ENCODE results near the gene PEF1.
"Not testable (repeated sequence)": the region's sequence is repeated elsewhere in the genome, so short reads cannot be mapped to it uniquely, and the experiment has no call there.

PEF1 gene

GRCh38 chr1:31602081-31602480 is 42.6 kb downstream of the PEF1 start:
- no peak for DNase-seq

- no peak for DNase-seq
Observed at GRCh38 chr1:31600641-31601040, 44.0 kb downstream of the PEF1 start.

- no peak for DNase-seq
Observed at GRCh38 chr1:31598980-31599379, 45.7 kb downstream of the PEF1 start.

GRCh38 chr1:31596737-31597097 is 48.0 kb downstream of the PEF1 start:
- peak; percentile 30 for DNase-seq

- no peak for DNase-seq
Observed at GRCh38 chr1:31595836-31596736, 48.6 kb downstream of the PEF1 start.

- DNase-seq, result peak; percentile 48
Observed at GRCh38 chr1:31593770-31594632, 50.7 kb downstream of the PEF1 start.

- no peak for DNase-seq
Observed at GRCh38 chr1:31593136-31593665, 51.5 kb downstream of the PEF1 start.

- DNase-seq, result no peak
Observed at GRCh38 chr1:31592132-31592531, 52.5 kb downstream of the PEF1 start.

- DNase-seq, result no peak
Observed at GRCh38 chr1:31591425-31592093, 53.1 kb downstream of the PEF1 start.

- no peak for DNase-seq
Observed at GRCh38 chr1:31588751-31589515, 55.7 kb downstream of the PEF1 start.

- DNase-seq, result peak; percentile 8
Observed at GRCh38 chr1:31587720-31588423, 56.8 kb downstream of the PEF1 start.

GRCh38 chr1:31587328-31587699 is 57.4 kb downstream of the PEF1 start:
- DNase-seq, result not testable (repeated sequence)

- DNase-seq, result no peak
Observed at GRCh38 chr1:31586376-31587327, 58.0 kb downstream of the PEF1 start.

- no peak for DNase-seq
Observed at GRCh38 chr1:31585736-31586365, 58.8 kb downstream of the PEF1 start.

- no peak for DNase-seq
Observed at GRCh38 chr1:31584869-31585735, 59.6 kb downstream of the PEF1 start.

- DNase-seq, result no peak
Observed at GRCh38 chr1:31583995-31584868, 60.4 kb downstream of the PEF1 start.

GRCh38 chr1:31583082-31583994 is 61.3 kb downstream of the PEF1 start:
- DNase-seq, result no peak
